IMR-90 (cell line): ENCODE results near the gene TSACC. TPM values are rescaled to one million over a fixed set of nuclear protein-coding genes. Genes with fewer than 3 reads are reported as not detected.

Experiments
- ATAC-seq: fragments of 200-7000 bp; cut with Tn5 transposase; 2 replicates; pipeline ENCODE4 v1.9.1; 2020; ENCODE audit warnings: low read depth, mild to moderate bottlenecking, moderate library complexity
- BruUV-seq: library from RNA; stranded (reverse); fragments of 400-500 nt; replicated peaks from 2 replicates; lab custom pipeline; 2021; lab: Mats Ljungman, UMichigan
- CTCF ChIA-PET: fragments of 300-600 bp; formaldehyde crosslinking; extraction: SDS; loops from one replicate; lab custom pipeline; 2021; ENCODE audit warnings: antibody characterized with exemption; lab: Yijun Ruan, JAX
- POLR2A ChIA-PET: fragments of 300-600 bp; sonication (Branson Sonifier 250); formaldehyde crosslinking; loops from one replicate; lab custom pipeline; 2022; ENCODE audit warnings: antibody characterized with exemption; ENCODE audit not compliant: unreplicated experiment; lab: Charles Lee
- DNase-seq: peaks from one replicate; pipeline ENCODE4 v3.0.0; 2013
- H2AFZ ChIP-seq: replicated peaks from 2 replicates; pipeline ENCODE3; 2013; ENCODE audit warnings: low read length, mild to moderate bottlenecking; ENCODE audit not compliant: poor library complexity
- H2AK5ac ChIP-seq: 2 replicates; pipeline ENCODE4 v1.6.1; 2013; ENCODE audit warnings: low read depth, low read length, inconsistent platforms
- H2AK9ac ChIP-seq: replicated peaks from 2 replicates; pipeline ENCODE3; 2013; ENCODE audit warnings: mild to moderate bottlenecking, low read depth, low read length, moderate library complexity; ENCODE audit not compliant: poor library complexity
- H2BK120ac ChIP-seq: 2 replicates; pipeline ENCODE4 v1.6.1; 2013; ENCODE audit warnings: low read depth, low read length, inconsistent platforms
- H2BK15ac ChIP-seq: 3 replicates; pipeline ENCODE4 v1.6.1; 2013; ENCODE audit warnings: low read depth, low read length, inconsistent platforms
- H2BK20ac ChIP-seq: 2 replicates; pipeline ENCODE4 v1.6.1; 2013; ENCODE audit warnings: low read depth, mild to moderate bottlenecking, inconsistent platforms, low read length, moderate library complexity
- H2BK5ac ChIP-seq: 2 replicates; pipeline ENCODE4 v1.6.1; 2013; ENCODE audit warnings: mild to moderate bottlenecking, low read depth, low read length, inconsistent platforms; ENCODE audit not compliant: poor library complexity, severe bottlenecking
- H3K14ac ChIP-seq: replicated peaks from 2 replicates; pipeline ENCODE4 v1.6.1; 2013; ENCODE audit warnings: low read depth, low read length, inconsistent platforms
- H3K18ac ChIP-seq: 2 replicates; pipeline ENCODE4 v1.6.1; 2013; ENCODE audit warnings: low read depth, low read length, control low read depth
- H3K23ac ChIP-seq: 2 replicates; pipeline ENCODE4 v1.6.1; 2013; ENCODE audit warnings: low read depth, low read length, inconsistent platforms
- H3K27ac ChIP-seq: 2 replicates; pipeline ENCODE4 v1.5.1; 2013; ENCODE audit warnings: mild to moderate bottlenecking, control low read depth, low read length; ENCODE audit not compliant: insufficient read depth
- H3K27me3 ChIP-seq: 2 replicates; pipeline ENCODE4 v1.6.1; 2013; ENCODE audit warnings: low read length; ENCODE audit not compliant: control insufficient read depth, insufficient read depth
- H3K36me3 ChIP-seq: 2 replicates; pipeline ENCODE4 v1.6.1; 2013; ENCODE audit warnings: low read length, mixed read lengths; ENCODE audit not compliant: control insufficient read depth, insufficient read depth
- H3K4ac ChIP-seq: 2 replicates; pipeline ENCODE4 v1.6.1; 2013; ENCODE audit warnings: low read depth, low read length, inconsistent platforms
- H3K4me1 ChIP-seq: 2 replicates; pipeline ENCODE4 v1.6.1; 2013; ENCODE audit warnings: low read length, mixed read lengths; ENCODE audit not compliant: control insufficient read depth, insufficient read depth
- H3K4me2 ChIP-seq: 2 replicates; pipeline ENCODE4 v1.6.1; 2013; ENCODE audit warnings: low read depth, mild to moderate bottlenecking, control low read depth, low read length, moderate library complexity
- H3K4me3 ChIP-seq: 2 replicates; pipeline ENCODE4 v1.5.1; 2013; ENCODE audit warnings: low read depth, mild to moderate bottlenecking, control low read depth, low read length, moderate library complexity; ENCODE audit not compliant: insufficient read depth
- H3K56ac ChIP-seq: 2 replicates; pipeline ENCODE4 v1.6.1; 2013; ENCODE audit warnings: low read length, inconsistent platforms; ENCODE audit not compliant: insufficient read depth; ENCODE audit errors: extremely low read depth
- H3K79me1 ChIP-seq, 2 experiments: 2 replicates each; pipeline ENCODE4 v1.6.1; 2013; ENCODE audit warnings: low read length in 2 of 2, inconsistent platforms in 1 of 2, low read depth in 1 of 2
- H3K9ac ChIP-seq: 2 replicates; pipeline ENCODE4 v1.6.1; 2013; ENCODE audit warnings: low read depth, low read length, control low read depth
- H3K9me1 ChIP-seq: 2 replicates; pipeline ENCODE4 v1.6.1; 2013; ENCODE audit warnings: low read length, inconsistent platforms; ENCODE audit not compliant: insufficient read depth
- H3K9me3 ChIP-seq: 2 replicates; pipeline ENCODE4 v1.6.1; 2013; ENCODE audit warnings: low read length; ENCODE audit not compliant: control insufficient read depth, insufficient read depth
- H4K20me1 ChIP-seq: 2 replicates; pipeline ENCODE4 v1.6.1; 2013; ENCODE audit warnings: low read length, inconsistent platforms; ENCODE audit not compliant: insufficient read depth
- H4K5ac ChIP-seq: 2 replicates; pipeline ENCODE4 v1.6.1; 2013; ENCODE audit warnings: mild to moderate bottlenecking, low read depth, low read length, control low read depth
- H4K8ac ChIP-seq, 2 experiments: 2 replicates each; pipeline ENCODE4 v1.6.1; 2013; ENCODE audit warnings: low read depth in 2 of 2, low read length in 2 of 2, control low read depth in 1 of 2, inconsistent platforms in 1 of 2
- H4K91ac ChIP-seq: 2 replicates; pipeline ENCODE4 v1.6.1; 2013; ENCODE audit warnings: low read depth, low read length, inconsistent platforms; ENCODE audit not compliant: insufficient read depth
- BHLHE40 ChIP-seq: fragments of 150-350 bp; IDR thresholded peaks from 2 replicates; pipeline ENCODE4 v1.6.1; 2016; ENCODE audit warnings: mild to moderate bottlenecking, low read depth, low read length
- CEBPB ChIP-seq: IDR thresholded peaks from 2 replicates; pipeline ENCODE4 v1.6.1; 2012; ENCODE audit warnings: low read depth, low read length, improper control_type of control experiment
- CHD1 ChIP-seq: IDR thresholded peaks from 2 replicates; pipeline ENCODE4 v1.6.1; 2012; ENCODE audit warnings: low read depth, low read length, improper control_type of control experiment
- FOS ChIP-seq: fragments of 150-350 bp; IDR thresholded peaks from 2 replicates; pipeline ENCODE4 v1.6.1; 2016; ENCODE audit warnings: low read depth, low read length
- MAFK ChIP-seq: IDR thresholded peaks from 2 replicates; pipeline ENCODE4 v1.6.1; 2012; ENCODE audit warnings: low read depth, low read length, improper control_type of control experiment
- MAZ ChIP-seq: IDR thresholded peaks from 2 replicates; pipeline ENCODE4 v1.6.1; 2012; ENCODE audit warnings: low read depth, mild to moderate bottlenecking, low read length, improper control_type of control experiment, moderate library complexity, borderline replicate concordance
- MXI1 ChIP-seq: IDR thresholded peaks from 2 replicates; pipeline ENCODE4 v1.6.1; 2012; ENCODE audit warnings: low read depth, mild to moderate bottlenecking, low read length, moderate library complexity, borderline replicate concordance
- NFE2L2 ChIP-seq: fragments of 150-350 bp; IDR thresholded peaks from 2 replicates; pipeline ENCODE4 v1.6.1; 2016; ENCODE audit warnings: low read depth, mild to moderate bottlenecking, low read length
- RAD21 ChIP-seq: IDR thresholded peaks from 2 replicates; pipeline ENCODE4 v1.6.1; 2012; ENCODE audit warnings: low read length, improper control_type of control experiment
- RCOR1 ChIP-seq: IDR thresholded peaks from 2 replicates; pipeline ENCODE4 v1.6.1; 2012; ENCODE audit warnings: mild to moderate bottlenecking, low read length, improper control_type of control experiment; ENCODE audit not compliant: insufficient replicate concordance
- RFX5 ChIP-seq: IDR thresholded peaks from 2 replicates; pipeline ENCODE4 v1.8.0; 2012; ENCODE audit warnings: low read depth, mild to moderate bottlenecking, low read length, moderate library complexity
- SMC3 ChIP-seq: fragments of 150-350 bp; IDR thresholded peaks from 2 replicates; pipeline ENCODE4 v1.6.1; 2016; ENCODE audit warnings: low read depth, mild to moderate bottlenecking, antibody characterized with exemption, low read length, moderate library complexity
- USF2 ChIP-seq: fragments of 150-350 bp; IDR thresholded peaks from 2 replicates; pipeline ENCODE4 v1.6.1; 2017; ENCODE audit warnings: mild to moderate bottlenecking, antibody characterized with exemption, low read length, low read depth
- WGBS, 2 experiments: methylation state at CpG; one replicate each; pipeline versions ENCODE4 v1.1.5 to v1.1.7; 2013; ENCODE audit warnings: missing lambda C conversion rate in 2 of 2; ENCODE audit not compliant: insufficient read length in 1 of 2; ENCODE audit errors: extremely low coverage in 2 of 2; 5-methylcytosine and 5-hydroxymethylcytosine counted together
- dilution Hi-C: fragments of 300-500 bp; cut with HindIII; formaldehyde crosslinking; loops from one replicate; pipeline ENCODE4 v1.14.3; 2018; ENCODE audit warnings: low sequenced_read_pairs; ENCODE audit not compliant: unreplicated experiment
- in situ Hi-C: fragments of 300-500 bp; cut with MboI; formaldehyde crosslinking; loops from 3 replicates; pipeline ENCODE4 v1.14.3; 2019; ENCODE audit warnings: low sequenced_read_pairs, inconsistent platforms, mixed read lengths
- intact Hi-C: fragments of 100-400 bp; cut with micrococcal nuclease; formaldehyde crosslinking; loops from 2 replicates; pipeline ENCODE4 v1.10.0; 2022
- polyA plus RNA-seq, 3 experiments: library from polyadenylated mRNA; depleted of rRNA; stranded (reverse); fragments of >200 nt; gene quantifications; 2 replicates each; pipeline ENCODE4 v1.2.3, GENCODE V29; 2012; ENCODE audit warnings: low replicate concordance in 1 of 3
- total RNA-seq: library from RNA; depleted of rRNA; stranded (reverse); fragments of >200 nt; gene quantifications from 2 replicates; pipeline ENCODE4 v1.2.3, GENCODE V29; 2012
- TF ChIP-seq, protein P1 (sequence below): conservative IDR thresholded peaks from 2 replicates; pipeline ENCODE4 v1.5.1; 2012; ENCODE audit warnings: mild to moderate bottlenecking, low read depth, low read length, improper control_type of control experiment
- TF ChIP-seq, protein P2 (sequence below): fragments of 150-350 bp; IDR thresholded peaks from 2 replicates; pipeline ENCODE4 v1.6.1; 2016; ENCODE audit warnings: low read depth, mild to moderate bottlenecking, low read length, moderate library complexity, borderline replicate concordance

TSACC gene
- total and polyA plus RNA-seq, 2 of the 4 experiments (the other 2 are of a cell fraction) = 0.75 TPM; not detected in 1

GRCh38 chr1:156337888-156338179 is 492 bp upstream of the TSACC start:
- Histone ChIP-seq H3K27me3 (no peaks in the 10 kb centered on the region), H3K14ac (peak overlapping the region; percentile 96), H2AK9ac (peak overlapping the region; percentile 98), H3K9me3 (no peaks in the 10 kb centered on the region), H4K5ac (0 out of 2 replicates have a peak overlapping the region, but pooled peaks have one; percentile 7), H4K8ac (peak overlapping the region; percentile 44 to 91), H3K27ac (peak overlapping the region; percentile 72), H3K18ac (no peak overlapping the region), H3K4me1 (no peaks in the 10 kb centered on the region; the same call in 1 of the 2 replicates), H3K36me3 (peaks cover 16% of the 10 kb centered on the region), H3K9ac (peak overlapping the region; percentile 80), H3K56ac (peak overlapping the region; percentile 73), H2BK120ac (peak overlapping the region; percentile 22; the same call in 1 of the 2 replicates), H3K79me1 (peaks cover 9 to 43% of the 10 kb centered on the region in 2 experiments; a peak in 3 of 4 replicates), H2BK20ac (no peak overlapping the region), H2BK5ac (peak overlapping the region; percentile 53), H4K91ac (peak overlapping the region; percentile 83), H4K20me1 (peaks cover 13% of the 10 kb centered on the region), H3K23ac (peak overlapping the region; percentile 96), H3K9me1 (no peaks in the 10 kb centered on the region; the same call in 1 of the 2 replicates), H3K4me3 (peak overlapping the region; percentile 59), H2AK5ac (peak overlapping the region; percentile 78; the same call in 1 of the 2 replicates), H2BK15ac (no peak overlapping the region), H3K4me2 (peak overlapping the region; percentile 94), H2AFZ (peak overlapping the region; percentile 96), H3K4ac (peak overlapping the region; percentile 96)
- CTCF ChIA-PET = no interaction called here
- POLR2A ChIA-PET = interaction anchor here (0.6 to 0.7 kb wide), 2 partner anchors 9 to 16 kb away, joined by 4 to 8 read pairs; no protein-coding TSS in a partner anchor
- 0% methylated on average over 13 of the region's 14 CpGs; no CpG with 5 or more reads in 1 of the 2 experiments for WGBS, 2 experiments
- peak; percentile 25 for ATAC-seq
- dilution Hi-C loops (no loop called here), intact Hi-C loops (no loop called here), in situ Hi-C loops (no loop called here)
- TSS peak; percentile 70 for BruUV-seq
- TF ChIP-seq CHD1 (no peak), SMC3 (no peak), MAFK (no peak), MAZ (peak; percentile 15; the same call in 1 of the 2 replicates), RCOR1 (no peak), FOS (no peak), RFX5 (no peak), BHLHE40 (no peak), CEBPB (no peak), NFE2L2 (no peak), MXI1 (no peak), USF2 (no peak), RAD21 (no peak)
- TF ChIP-seq, protein P1, sequence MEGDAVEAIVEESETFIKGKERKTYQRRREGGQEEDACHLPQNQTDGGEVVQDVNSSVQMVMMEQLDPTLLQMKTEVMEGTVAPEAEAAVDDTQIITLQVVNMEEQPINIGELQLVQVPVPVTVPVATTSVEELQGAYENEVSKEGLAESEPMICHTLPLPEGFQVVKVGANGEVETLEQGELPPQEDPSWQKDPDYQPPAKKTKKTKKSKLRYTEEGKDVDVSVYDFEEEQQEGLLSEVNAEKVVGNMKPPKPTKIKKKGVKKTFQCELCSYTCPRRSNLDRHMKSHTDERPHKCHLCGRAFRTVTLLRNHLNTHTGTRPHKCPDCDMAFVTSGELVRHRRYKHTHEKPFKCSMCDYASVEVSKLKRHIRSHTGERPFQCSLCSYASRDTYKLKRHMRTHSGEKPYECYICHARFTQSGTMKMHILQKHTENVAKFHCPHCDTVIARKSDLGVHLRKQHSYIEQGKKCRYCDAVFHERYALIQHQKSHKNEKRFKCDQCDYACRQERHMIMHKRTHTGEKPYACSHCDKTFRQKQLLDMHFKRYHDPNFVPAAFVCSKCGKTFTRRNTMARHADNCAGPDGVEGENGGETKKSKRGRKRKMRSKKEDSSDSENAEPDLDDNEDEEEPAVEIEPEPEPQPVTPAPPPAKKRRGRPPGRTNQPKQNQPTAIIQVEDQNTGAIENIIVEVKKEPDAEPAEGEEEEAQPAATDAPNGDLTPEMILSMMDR = peak; percentile 15; the same call in 1 of the 2 replicates
- TF ChIP-seq, protein P2, sequence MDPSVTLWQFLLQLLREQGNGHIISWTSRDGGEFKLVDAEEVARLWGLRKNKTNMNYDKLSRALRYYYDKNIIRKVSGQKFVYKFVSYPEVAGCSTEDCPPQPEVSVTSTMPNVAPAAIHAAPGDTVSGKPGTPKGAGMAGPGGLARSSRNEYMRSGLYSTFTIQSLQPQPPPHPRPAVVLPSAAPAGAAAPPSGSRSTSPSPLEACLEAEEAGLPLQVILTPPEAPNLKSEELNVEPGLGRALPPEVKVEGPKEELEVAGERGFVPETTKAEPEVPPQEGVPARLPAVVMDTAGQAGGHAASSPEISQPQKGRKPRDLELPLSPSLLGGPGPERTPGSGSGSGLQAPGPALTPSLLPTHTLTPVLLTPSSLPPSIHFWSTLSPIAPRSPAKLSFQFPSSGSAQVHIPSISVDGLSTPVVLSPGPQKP = no peak
- DNase-seq = no peak
